ENCODE results near the gene NLGN4Y.

GRCh38 chrY:14631676-14632075 lies 107.3 kb downstream of the NLGN4Y start:
- TF ChIP-seq CTCF (IDR thresholded peaks at IDR 0.05) (no peak), POLR2A (IDR thresholded peaks at IDR 0.05) (no peak), POLR2AphosphoS5 (IDR thresholded peaks at IDR 0.05) (no peak), EP300 (IDR thresholded peaks at IDR 0.05) (no peak)

Measured in upper lobe of left lung (tissue), 4 donors.